ENCODE data around the gene BRSK1.

Gene BRSK1

GRCh38 chr19:55305491-55305890 lies 21.7 kb downstream of the BRSK1 start:
- Histone ChIP-seq H3K4me1 (ENCODE audit: insufficient read depth, low read length) (peaks cover 26% of the 10 kb centered on the region), H3K36me3 (ENCODE audit: insufficient read depth, low read length) (peaks cover 37% of the 10 kb centered on the region), H3K27ac (ENCODE audit: low read length) (no peak overlapping the region), H3K79me2 (ENCODE audit: insufficient read depth, low read length) (peaks cover 14% of the 10 kb centered on the region), H2AFZ (ENCODE audit: low read depth, low read length) (no peak overlapping the region), H3K9ac (ENCODE audit: low read depth, low read length) (no peak overlapping the region), H3K4me3 (ENCODE audit: low read depth in 1 of 2, low read length in 2 of 2) (no peak overlapping the region), H3K9me3 (ENCODE audit: insufficient read depth, low read length, severe bottlenecking) (no peaks in the 10 kb centered on the region), H3K4me2 (ENCODE audit: insufficient read depth, low read length) (no peak overlapping the region), H4K20me1 (ENCODE audit: insufficient read depth, low read length) (no peaks in the 10 kb centered on the region), H3K27me3 (ENCODE audit: insufficient read depth, low read length, poor library complexity) (no peaks in the 10 kb centered on the region)
- TF ChIP-seq EZH2 (IDR thresholded peaks at IDR 0.05; ENCODE audit: borderline replicate concordance, low read depth, low read length, severe bottlenecking), result no peak
- DNase-seq (peak; percentile 66), ATAC-seq (ENCODE audit: insufficient read depth, low read depth) (peak; percentile 71)

GRCh38 chr19:55305983-55306562 lies 22.3 kb downstream of the BRSK1 start:
- H3K27ac ChIP-seq (ENCODE audit: low read length), result no peak overlapping the region; the same call in 1 of the 2 replicates
- TF ChIP-seq EZH2 (IDR thresholded peaks at IDR 0.05; ENCODE audit: borderline replicate concordance, low read depth, low read length, severe bottlenecking) (no peak), CTCF (IDR thresholded peaks at IDR 0.05; ENCODE audit: borderline replicate concordance, extremely low read depth, low read length, poor library complexity, severe bottlenecking) (no peak)

GRCh38 chr19:55306712-55307111 lies 22.9 kb downstream of the BRSK1 start:
- Histone ChIP-seq H3K4me1 (ENCODE audit: insufficient read depth, low read length) (peaks cover 19% of the 10 kb centered on the region), H3K4me2 (ENCODE audit: insufficient read depth, low read length) (no peak overlapping the region), H3K27ac (ENCODE audit: low read length) (no peak overlapping the region), H2AFZ (ENCODE audit: low read depth, low read length) (no peak overlapping the region), H3K4me3 (ENCODE audit: low read depth in 1 of 2, low read length in 2 of 2) (no peak overlapping the region), H3K9me3 (ENCODE audit: insufficient read depth, low read length, severe bottlenecking) (no peaks in the 10 kb centered on the region), H3K9ac (ENCODE audit: low read depth, low read length) (no peak overlapping the region), H3K36me3 (ENCODE audit: insufficient read depth, low read length) (peaks cover 37% of the 10 kb centered on the region), H3K27me3 (ENCODE audit: insufficient read depth, low read length, poor library complexity) (no peaks in the 10 kb centered on the region), H4K20me1 (ENCODE audit: insufficient read depth, low read length) (no peaks in the 10 kb centered on the region), H3K79me2 (ENCODE audit: insufficient read depth, low read length) (peaks cover 14% of the 10 kb centered on the region)
- TF ChIP-seq CTCF (IDR thresholded peaks at IDR 0.05; ENCODE audit: borderline replicate concordance, extremely low read depth, low read length, poor library complexity, severe bottlenecking), result no peak
- no peak for TF ChIP-seq EZH2 (IDR thresholded peaks at IDR 0.05; ENCODE audit: borderline replicate concordance, low read depth, low read length, severe bottlenecking)
- DNase-seq (no peak), ATAC-seq (ENCODE audit: insufficient read depth, low read depth) (no peak)

More at GRCh38 chr19:55305983-55306562, 22.3 kb downstream of the BRSK1 start:
- Histone ChIP-seq H3K9ac (ENCODE audit: low read depth, low read length) (no peak overlapping the region), H4K20me1 (ENCODE audit: insufficient read depth, low read length) (no peaks in the 10 kb centered on the region), H3K4me1 (ENCODE audit: insufficient read depth, low read length) (peaks cover 26% of the 10 kb centered on the region), H2AFZ (ENCODE audit: low read depth, low read length) (no peak overlapping the region), H3K9me3 (ENCODE audit: insufficient read depth, low read length, severe bottlenecking) (no peaks in the 10 kb centered on the region), H3K4me2 (ENCODE audit: insufficient read depth, low read length) (no peak overlapping the region), H3K27me3 (ENCODE audit: insufficient read depth, low read length, poor library complexity) (no peaks in the 10 kb centered on the region), H3K79me2 (ENCODE audit: insufficient read depth, low read length) (peaks cover 14% of the 10 kb centered on the region), H3K36me3 (ENCODE audit: insufficient read depth, low read length) (peaks cover 37% of the 10 kb centered on the region), H3K4me3 (ENCODE audit: low read depth in 1 of 2, low read length in 2 of 2) (no peak overlapping the region)
- no peak for ATAC-seq (ENCODE audit: insufficient read depth, low read depth)
- DNase-seq, result no peak

- Histone ChIP-seq H4K20me1 (ENCODE audit: insufficient read depth, low read length) (no peaks in the 10 kb centered on the region), H2AFZ (ENCODE audit: low read depth, low read length) (no peak overlapping the region), H3K4me2 (ENCODE audit: insufficient read depth, low read length) (no peak overlapping the region), H3K4me1 (ENCODE audit: insufficient read depth, low read length) (0 out of 2 replicates have a peak, but pooled peaks cover 4% of the 10 kb centered on the region), H3K27ac (ENCODE audit: low read length) (no peak overlapping the region), H3K36me3 (ENCODE audit: insufficient read depth, low read length) (peaks cover 31% of the 10 kb centered on the region), H3K4me3 (ENCODE audit: low read depth in 1 of 2, low read length in 2 of 2) (no peak overlapping the region), H3K79me2 (ENCODE audit: insufficient read depth, low read length) (no peaks in the 10 kb centered on the region), H3K9ac (ENCODE audit: low read depth, low read length) (no peak overlapping the region), H3K9me3 (ENCODE audit: insufficient read depth, low read length, severe bottlenecking) (no peaks in the 10 kb centered on the region), H3K27me3 (ENCODE audit: insufficient read depth, low read length, poor library complexity) (no peaks in the 10 kb centered on the region)
- ATAC-seq (ENCODE audit: insufficient read depth, low read depth) (no peak), DNase-seq (no peak)
- TF ChIP-seq EZH2 (IDR thresholded peaks at IDR 0.05; ENCODE audit: borderline replicate concordance, low read depth, low read length, severe bottlenecking), result no peak
- TF ChIP-seq CTCF (IDR thresholded peaks at IDR 0.05; ENCODE audit: borderline replicate concordance, extremely low read depth, low read length, poor library complexity, severe bottlenecking), result no peak
Measured at GRCh38 chr19:55308281-55308680, 24.5 kb downstream of the BRSK1 start.
